Endothelial cell of hepatic sinusoid (primary cell): ENCODE measurements around the gene CALCA.

Experiments
- in situ Hi-C: cut with HindIII; loops from 2 replicates; pipeline ENCODE4 v1.10.0; 2017; ENCODE audit warnings: low sequenced_read_pairs

The CALCA gene

DNA sequence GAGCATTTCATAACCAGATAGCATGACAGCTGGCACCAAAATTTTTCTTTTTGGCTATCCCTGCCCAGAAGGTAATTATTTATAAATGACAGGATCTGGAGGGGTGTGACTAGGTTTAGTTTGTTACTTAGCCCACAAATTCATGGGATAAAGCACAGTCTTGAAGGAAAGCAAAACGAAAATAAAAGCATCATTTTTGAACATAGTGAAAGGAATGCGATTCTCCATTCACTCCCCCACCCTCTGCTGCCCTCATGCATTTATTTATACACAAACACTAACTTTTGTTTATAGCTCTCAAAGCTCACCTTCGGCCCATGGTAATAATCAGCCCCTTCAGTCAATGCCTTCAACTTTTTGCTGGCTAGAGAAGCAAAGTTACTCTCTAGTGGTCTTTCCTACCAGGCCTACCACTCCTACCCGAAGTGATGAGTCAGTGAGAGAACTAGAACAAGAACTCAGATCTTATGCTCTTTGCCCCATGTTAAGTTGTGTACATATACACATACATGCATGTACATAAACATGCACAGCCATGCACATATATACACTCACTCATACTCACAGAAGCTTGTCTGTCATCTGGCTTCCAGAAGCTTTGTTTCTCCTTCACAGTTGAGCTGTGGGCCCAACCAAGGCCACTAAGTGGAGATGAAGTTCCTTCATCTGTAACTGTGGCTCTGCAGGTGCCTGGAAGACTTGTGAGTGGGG lies 22.6 kb downstream of the CALCA start:
- in situ Hi-C loops = no loop called here

DNA sequence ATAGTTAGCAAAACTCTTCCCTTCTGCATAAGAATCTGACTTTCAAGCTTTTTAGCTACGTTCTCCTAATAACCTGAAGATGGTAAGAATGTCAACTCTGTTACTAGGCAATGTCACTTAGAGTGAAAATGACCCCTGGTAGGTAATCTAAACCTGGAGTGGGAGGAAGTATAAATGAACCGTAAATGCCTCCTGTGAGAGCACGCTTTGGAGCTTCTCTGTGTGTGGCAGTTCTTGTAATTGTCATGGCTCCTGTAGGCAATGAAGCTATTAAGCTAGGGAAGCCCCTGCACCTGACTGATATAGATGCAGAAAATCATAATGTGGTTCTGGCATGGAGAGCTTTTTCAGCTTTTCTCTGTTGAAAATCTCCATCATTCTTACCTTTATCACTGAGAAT lies 29.4 kb downstream of the CALCA start:
- in situ Hi-C loops = no loop called here

- in situ Hi-C loops = no loop called here
Observed at GRCh38 chr11:14938936-14939335, 33.2 kb downstream of the CALCA start.

GRCh38 chr11:14934641-14935351 lies 37.4 kb downstream of the CALCA start:
- in situ Hi-C loops = no loop called here

DNA sequence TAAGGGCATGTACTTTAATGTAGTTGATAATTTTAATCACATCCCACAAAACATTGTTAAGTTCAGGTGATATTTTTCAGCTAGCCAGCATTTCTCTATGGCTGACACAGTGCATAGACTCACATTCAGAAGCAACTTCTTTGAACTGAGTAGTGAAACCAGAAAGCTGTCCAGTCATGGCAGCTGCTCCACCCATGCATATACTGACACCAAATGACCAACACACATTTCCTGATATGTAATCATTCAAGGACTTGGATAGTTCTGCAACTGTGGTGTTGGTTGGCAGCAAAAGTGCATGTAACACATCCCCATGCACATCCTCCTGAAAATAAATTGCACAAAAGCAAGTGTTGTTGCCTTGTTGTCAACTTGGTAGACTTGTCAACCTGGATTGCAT lies 39.7 kb downstream of the CALCA start:
- in situ Hi-C loops = no loop called here

DNA sequence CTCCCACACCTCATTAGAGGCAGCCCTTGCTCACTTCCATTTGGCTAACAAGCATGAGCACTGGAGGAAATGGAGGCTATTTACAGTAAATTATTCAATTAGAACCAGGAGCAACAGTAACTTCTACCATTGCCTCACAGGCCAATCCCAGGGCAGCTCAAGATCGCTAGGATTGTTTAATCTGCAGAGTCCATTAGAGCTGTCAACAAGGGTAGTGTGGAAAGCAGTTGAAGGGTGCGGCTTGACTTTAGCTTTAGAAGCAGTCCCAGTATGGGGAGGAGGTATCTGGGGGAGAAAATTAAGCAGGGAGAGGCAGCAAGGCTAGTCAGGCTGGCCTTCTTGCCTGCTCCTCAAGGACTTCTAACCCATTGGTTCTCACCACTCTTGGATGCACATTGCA lies 41.8 kb downstream of the CALCA start:
- in situ Hi-C loops = no loop called here

- in situ Hi-C loops = no loop called here
Observed at GRCh38 chr11:14927146-14927545, 45.0 kb downstream of the CALCA start.

- in situ Hi-C loops = no loop called here
Observed at GRCh38 chr11:14924318-14924717, 47.8 kb downstream of the CALCA start.
